K562 (cell line): Measurements from ENCODE around the gene LAPTM4A. TPM values are rescaled to one million over a fixed set of nuclear protein-coding genes. Genes with fewer than 3 reads are reported as not detected.

ENCODE experiments used
- BMI1 ChIP-seq: fragments of 150-350 bp; IDR thresholded peaks from 2 replicates; pipeline ENCODE4 v1.6.1; 2014; ENCODE audit warnings: low read length
- EP400 ChIP-seq: fragments of 450-650 bp; IDR thresholded peaks from 2 replicates; pipeline ENCODE4 v1.6.1; 2017; ENCODE audit warnings: antibody characterized with exemption, mild to moderate bottlenecking, moderate library complexity
- GATA2 ChIP-seq: sonication (generic); formaldehyde crosslinking; IDR thresholded peaks from 2 replicates; pipeline ENCODE4 v1.4.0; 2020; ENCODE audit warnings: mild to moderate bottlenecking, missing genetic modification reagents
- MGA ChIP-seq: fragments of 450-650 bp; IDR thresholded peaks from 2 replicates; pipeline ENCODE4 v1.6.1; 2016; ENCODE audit warnings: mild to moderate bottlenecking, moderate library complexity
- PCBP2 ChIP-seq: fragments of 200-400 bp; formaldehyde crosslinking; IDR thresholded peaks from 2 replicates; pipeline ENCODE4 v1.6.1; 2018; ENCODE audit warnings: low read length, low read depth, mild to moderate bottlenecking, moderate library complexity; ENCODE audit not compliant: poor library complexity, severe bottlenecking
- POLR2B ChIP-seq: fragments of 450-650 bp; IDR thresholded peaks from 2 replicates; pipeline ENCODE4 v1.6.1; 2018; ENCODE audit warnings: low read depth; ENCODE audit not compliant: partially characterized antibody
- RAD21 ChIP-seq, 2 experiments: fragments of 250-450 bp in 1 of 2; fragments of 450-650 bp in 1 of 2; sonication (Bioruptor Pico) in 1 of 2; formaldehyde crosslinking in 1 of 2; IDR thresholded peaks in 1 of 2; conservative IDR thresholded peaks in 1 of 2; 2 replicates each; pipeline versions ENCODE4 v1.4.0 to v1.8.0; 2020 to 2022; ENCODE audit warnings: mild to moderate bottlenecking in 2 of 2, moderate library complexity in 1 of 2
- SMARCA4 ChIP-seq: fragments of 450-650 bp; IDR thresholded peaks from 2 replicates; pipeline ENCODE4 v1.6.1; 2016
- ZBED1 ChIP-seq: IDR thresholded peaks from 2 replicates; pipeline ENCODE4 v1.6.1; 2014
- ZNF583 ChIP-seq: fragments of 250-450 bp; sonication (Bioruptor Pico); IDR thresholded peaks from 2 replicates; pipeline ENCODE4 v1.4.0; 2020
- polyA plus RNA-seq, 8 experiments: library from polyadenylated mRNA; depleted of rRNA in 4 of 8; stranded (reverse) in 5 of 8; unstranded in 3 of 8; fragments of >200 nt; fragmentation: Nextera tagmentation in 2 of 8; fragmentation: Illumina TruSeq in 1 of 8; extraction: Ambion mirVana in 2 of 8; extraction: Trizol in 1 of 8; gene quantifications; 2 replicates each; pipeline versions ENCODE4 v1.2.1 to v1.2.3, GENCODE V29; 2011 to 2014; ENCODE audit warnings: inconsistent platforms in 1 of 8, missing spikeins in 1 of 8
- total RNA-seq, 7 experiments: library from RNA; depleted of rRNA in 6 of 7; stranded (reverse); fragments of >200 nt in 6 of 7; fragmentation: Illumina TruSeq in 2 of 7; extraction: Trizol in 2 of 7; gene quantifications; 2 replicates each; pipeline versions ENCODE4 v1.2.1 to v1.2.3, GENCODE V29; 2011 to 2021; ENCODE audit warnings: low replicate concordance in 1 of 7
- TF ChIP-seq, protein P1 (sequence below): fragments of 450-650 bp; IDR thresholded peaks from 2 replicates; pipeline ENCODE4 v1.6.1; 2018; ENCODE audit warnings: mild to moderate bottlenecking, low read depth; ENCODE audit not compliant: partially characterized antibody

LAPTM4A gene
- total and polyA plus RNA-seq, 9 of the 15 experiments (the other 6 are each of a cell fraction or from before 2014, with no cell fraction given), result 13.4 to 157 (median 50.1) TPM

DNA sequence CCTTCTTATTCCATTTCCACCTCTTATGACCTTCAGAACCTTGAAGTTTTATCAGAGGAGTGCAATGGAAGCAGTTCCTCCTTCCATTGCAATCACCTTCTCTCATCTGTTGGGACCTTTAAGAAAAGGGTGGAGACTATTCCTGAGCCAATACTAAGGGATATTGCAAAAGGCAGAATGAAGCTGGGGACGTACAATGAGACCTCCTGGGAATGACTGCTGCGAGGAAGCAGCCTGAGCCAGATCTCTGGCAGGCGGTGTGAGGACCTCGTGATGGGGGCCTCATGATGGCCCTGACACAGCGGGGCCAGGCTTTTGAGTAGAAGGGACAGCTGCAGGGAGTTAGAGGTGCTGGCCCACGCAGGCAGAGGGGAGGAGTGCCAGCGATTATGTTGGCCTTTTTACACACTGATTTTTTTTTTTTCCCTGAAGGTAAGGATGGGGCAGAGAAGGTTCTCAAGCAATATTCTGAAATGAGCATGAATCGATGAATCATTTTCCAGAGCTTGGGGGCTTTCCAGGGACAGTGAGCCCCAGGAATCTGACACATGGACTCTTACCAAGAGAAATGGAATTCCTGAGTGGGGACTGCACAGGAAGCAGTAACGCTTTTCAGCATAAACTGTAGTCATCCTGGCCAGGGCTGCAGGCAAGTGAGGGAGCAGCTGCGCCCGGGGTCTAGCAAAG, 40.0 kb upstream of the LAPTM4A start (continued):
- peak; percentile 80 for TF ChIP-seq MGA
- TF ChIP-seq PCBP2, result no peak
- peak; percentile 62; the same call in 1 of the 2 replicates for TF ChIP-seq SMARCA4
- peak; percentile 20; the same call in 1 of the 2 replicates for TF ChIP-seq EP400
- no peak for TF ChIP-seq ZBED1
- TF ChIP-seq, protein P1, sequence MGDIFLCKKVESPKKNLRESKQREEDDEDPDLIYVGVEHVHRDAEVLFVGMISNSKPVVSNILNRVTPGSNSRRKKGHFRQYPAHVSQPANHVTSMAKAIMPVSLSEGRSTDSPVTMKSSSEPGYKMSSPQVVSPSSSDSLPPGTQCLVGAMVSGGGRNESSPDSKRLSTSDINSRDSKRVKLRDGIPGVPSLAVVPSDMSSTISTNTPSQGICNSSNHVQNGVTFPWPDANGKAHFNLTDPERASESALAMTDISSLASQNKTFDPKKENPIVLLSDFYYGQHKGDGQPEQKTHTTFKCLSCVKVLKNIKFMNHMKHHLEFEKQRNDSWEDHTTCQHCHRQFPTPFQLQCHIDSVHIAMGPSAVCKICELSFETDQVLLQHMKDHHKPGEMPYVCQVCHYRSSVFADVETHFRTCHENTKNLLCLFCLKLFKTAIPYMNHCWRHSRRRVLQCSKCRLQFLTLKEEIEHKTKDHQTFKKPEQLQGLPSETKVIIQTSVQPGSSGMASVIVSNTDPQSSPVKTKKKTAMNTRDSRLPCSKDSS, result no peak
- peak in 1 of 2 experiments; percentile 14; a peak in 1 of 4 replicates for TF ChIP-seq RAD21 (CRISPR knock-in tag; conservative IDR thresholded peaks at IDR 0.05 in 1 of 2, IDR thresholded peaks at IDR 0.05 in 1 of 2)
- TF ChIP-seq POLR2B, result no peak
- peak; percentile 55; the same call in 1 of the 2 replicates for TF ChIP-seq GATA2 (CRISPR knock-in tag)
- no peak for TF ChIP-seq BMI1
- no peak for TF ChIP-seq ZNF583 (CRISPR knock-in tag)
